A673 (cell line): ENCODE data around the gene IL1B. TPM values are rescaled to one million over a fixed set of nuclear protein-coding genes. Genes with fewer than 3 reads are reported as not detected.
A peak's percentile ranks its signal among the peaks of the same experiment; 100 is the strongest.

Source experiments
- BruUV-seq: library from RNA; stranded (reverse); fragments of 400-500 nt; replicated peaks from 2 replicates; lab custom pipeline; 2021; lab: Mats Ljungman, UMichigan
- CTCF ChIA-PET: fragments of 300-600 bp; sonication (Branson Sonifier 250); formaldehyde crosslinking; loops from one replicate; lab custom pipeline; 2022; ENCODE audit warnings: antibody characterized with exemption; lab: Charles Lee
- POLR2A ChIA-PET: fragments of 300-600 bp; sonication (Branson Sonifier 250); formaldehyde crosslinking; loops from one replicate; lab custom pipeline; 2022; ENCODE audit warnings: antibody characterized with exemption; ENCODE audit not compliant: low non-redundant PET; lab: Charles Lee
- DNase-seq: peaks from one replicate; pipeline ENCODE4 v3.0.0-alpha.2; 2015; ENCODE audit warnings: low spot score
- H3K27ac ChIP-seq: fragments of 200-600 bp; sonication (generic); 2 replicates; pipeline ENCODE4 v1.5.1; 2016; ENCODE audit warnings: mixed run types, low read depth, mild to moderate bottlenecking, mixed read lengths, antibody characterized with exemption, low read length; ENCODE audit not compliant: poor library complexity, severe bottlenecking
- H3K27me3 ChIP-seq: fragments of 200-600 bp; sonication (generic); replicated peaks from 2 replicates; pipeline ENCODE4 v1.6.1; 2017; ENCODE audit warnings: mixed run types, low read depth, mild to moderate bottlenecking, mixed read lengths, antibody characterized with exemption, low read length; ENCODE audit not compliant: insufficient read depth, poor library complexity
- H3K36me3 ChIP-seq: fragments of 200-600 bp; sonication (generic); 2 replicates; pipeline ENCODE4 v1.6.1; 2016; ENCODE audit warnings: mixed run types, mild to moderate bottlenecking, mixed read lengths, antibody characterized with exemption, low read length; ENCODE audit not compliant: insufficient read depth, poor library complexity, severe bottlenecking
- H3K4me1 ChIP-seq: fragments of 200-600 bp; sonication (generic); 2 replicates; pipeline ENCODE4 v1.6.1; 2017; ENCODE audit warnings: mixed run types, mild to moderate bottlenecking, mixed read lengths, antibody characterized with exemption, low read length; ENCODE audit not compliant: insufficient read depth, poor library complexity, severe bottlenecking
- H3K4me3 ChIP-seq: fragments of 200-600 bp; sonication (generic); 2 replicates; pipeline ENCODE4 v1.5.1; 2016; ENCODE audit warnings: low read depth, mixed run types, mild to moderate bottlenecking, mixed read lengths, low read length; ENCODE audit not compliant: poor library complexity, severe bottlenecking
- H3K9me3 ChIP-seq: fragments of 200-600 bp; sonication (generic); 2 replicates; pipeline ENCODE4 v1.6.1; 2016; ENCODE audit warnings: mixed run types, low read depth, mild to moderate bottlenecking, mixed read lengths, antibody characterized with exemption, low read length; ENCODE audit not compliant: poor library complexity, severe bottlenecking
- CTCF ChIP-seq: fragments of 300-800, 200-600 bp; sonication (generic); conservative IDR thresholded peaks from 2 replicates; pipeline ENCODE4 v1.5.1; 2017; ENCODE audit warnings: low read depth, mild to moderate bottlenecking, antibody characterized with exemption, low read length, moderate library complexity, mixed read lengths
- EZH2 ChIP-seq: fragments of 200-600 bp; sonication (generic); IDR thresholded peaks from 2 replicates; pipeline ENCODE4 v1.6.1; 2017; ENCODE audit warnings: borderline replicate concordance, low read depth, mild to moderate bottlenecking, mixed read lengths, antibody characterized with exemption, low read length; ENCODE audit not compliant: poor library complexity, severe bottlenecking
- intact Hi-C: fragments of 100-400 bp; cut with micrococcal nuclease; formaldehyde crosslinking; loops from one replicate; pipeline ENCODE4 v1.10.0; 2022; ENCODE audit not compliant: unreplicated experiment
- total RNA-seq: library from RNA; stranded (reverse); gene quantifications from 2 replicates; pipeline ENCODE4 v1.2.3, GENCODE V29; 2021

IL1B gene
- total RNA-seq, 1 experiment from 2014 or later: 2.1 TPM

GRCh38 chr2:112840068-112840445, 3.5 kb upstream of the IL1B start:
- DNase-seq: no peak
- Histone ChIP-seq H3K27ac (no peak overlapping the region), H3K27me3 (no peaks in the 10 kb centered on the region), H3K4me3 (no peak overlapping the region), H3K4me1 (peaks cover 9% of the 10 kb centered on the region), H3K9me3 (no peaks in the 10 kb centered on the region), H3K36me3 (no peaks in the 10 kb centered on the region)
- BruUV-seq: no TSS peak
- intact Hi-C loops: no loop called here
- POLR2A ChIA-PET: no interaction called here
- TF ChIP-seq CTCF (no peak), EZH2 (no peak)
- CTCF ChIA-PET: no interaction called here

GRCh38 chr2:112839407-112840067, 3.0 kb upstream of the IL1B start:
- intact Hi-C loops: no loop called here

DNA sequence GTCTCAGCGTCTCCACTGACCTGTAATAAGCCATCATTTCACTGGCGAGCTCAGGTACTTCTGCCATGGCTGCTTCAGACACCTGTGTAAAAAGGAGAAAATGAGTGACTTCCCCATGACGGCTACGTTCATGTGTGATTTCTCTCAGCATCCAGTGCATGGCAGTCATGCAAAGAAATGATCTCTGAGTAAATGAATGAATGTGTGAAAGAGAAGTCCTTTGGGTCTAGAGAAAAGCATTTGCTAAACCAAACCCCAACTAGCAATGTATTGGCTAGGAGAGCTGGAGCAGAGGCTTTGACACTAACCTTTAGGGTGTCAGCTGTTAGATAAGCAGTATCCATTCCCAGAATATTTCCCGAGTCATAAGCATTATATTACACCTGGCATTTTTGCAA, 417 bp downstream of the IL1B start:
- Histone ChIP-seq H3K4me1 (peaks cover 26% of the 10 kb centered on the region), H3K27ac (no peak overlapping the region), H3K4me3 (no peak overlapping the region), H3K9me3 (no peaks in the 10 kb centered on the region), H3K36me3 (no peaks in the 10 kb centered on the region), H3K27me3 (no peaks in the 10 kb centered on the region)
- TSS peak; percentile 81 for BruUV-seq
- POLR2A ChIA-PET: no interaction called here
- no peak for DNase-seq
- no peak for TF ChIP-seq CTCF
- TF ChIP-seq EZH2: no peak
- intact Hi-C loops: no loop called here
- CTCF ChIA-PET: no interaction called here

More at GRCh38 chr2:112839407-112840067, 3.0 kb upstream of the IL1B start:
- Histone ChIP-seq H3K27ac (no peak overlapping the region), H3K9me3 (no peaks in the 10 kb centered on the region), H3K4me3 (no peak overlapping the region), H3K4me1 (peaks cover 12% of the 10 kb centered on the region), H3K36me3 (no peaks in the 10 kb centered on the region), H3K27me3 (no peaks in the 10 kb centered on the region)
- TF ChIP-seq EZH2 (no peak), CTCF (no peak)
- no TSS peak for BruUV-seq
- POLR2A ChIA-PET: no interaction called here
- no peak for DNase-seq
- CTCF ChIA-PET: no interaction called here
